Hippocampal formation (tissue), 2 donors: ENCODE measurements around the gene CARTPT.

Source experiments
- DNase-seq, 2 donors: peaks; one replicate each; lab custom pipeline; 2025; lab: John Stamatoyannopoulos, UW

CARTPT gene

GRCh38 chr5:71737931-71738539 is 19.0 kb downstream of the CARTPT start:
- no peak for DNase-seq

DNA sequence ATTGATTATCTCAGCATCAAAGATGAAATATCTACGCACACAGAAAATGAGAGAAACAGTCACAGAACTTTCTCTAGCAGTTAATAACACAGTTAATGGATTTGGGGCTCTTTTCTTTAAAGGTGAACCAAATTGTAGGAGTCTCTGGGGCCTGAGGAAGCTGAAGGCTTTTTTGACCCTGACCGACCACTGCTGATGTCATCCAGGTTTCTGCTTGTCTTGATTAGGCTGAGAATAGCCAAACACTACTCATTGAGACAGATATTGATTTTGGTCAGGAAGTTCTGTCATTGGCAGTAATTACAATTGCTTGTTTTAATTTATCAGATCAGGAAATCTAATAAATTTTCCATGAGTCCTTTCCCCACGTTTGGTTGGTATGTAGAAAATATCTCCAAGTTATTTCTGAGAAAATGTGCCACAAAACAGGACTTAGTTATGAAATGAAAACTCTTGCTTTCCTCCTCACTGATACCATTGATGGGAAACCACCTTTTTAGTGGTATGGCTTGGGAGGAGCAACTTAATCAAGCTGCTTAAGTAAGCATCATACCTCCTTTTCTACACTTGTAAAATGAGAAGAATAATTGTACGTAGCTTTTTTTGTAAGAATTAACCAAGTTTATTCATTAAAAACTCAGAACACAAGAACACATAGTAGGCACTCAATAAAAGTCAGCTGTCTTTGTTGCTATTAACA is 19.7 kb downstream of the CARTPT start:
- no peak for DNase-seq

DNA sequence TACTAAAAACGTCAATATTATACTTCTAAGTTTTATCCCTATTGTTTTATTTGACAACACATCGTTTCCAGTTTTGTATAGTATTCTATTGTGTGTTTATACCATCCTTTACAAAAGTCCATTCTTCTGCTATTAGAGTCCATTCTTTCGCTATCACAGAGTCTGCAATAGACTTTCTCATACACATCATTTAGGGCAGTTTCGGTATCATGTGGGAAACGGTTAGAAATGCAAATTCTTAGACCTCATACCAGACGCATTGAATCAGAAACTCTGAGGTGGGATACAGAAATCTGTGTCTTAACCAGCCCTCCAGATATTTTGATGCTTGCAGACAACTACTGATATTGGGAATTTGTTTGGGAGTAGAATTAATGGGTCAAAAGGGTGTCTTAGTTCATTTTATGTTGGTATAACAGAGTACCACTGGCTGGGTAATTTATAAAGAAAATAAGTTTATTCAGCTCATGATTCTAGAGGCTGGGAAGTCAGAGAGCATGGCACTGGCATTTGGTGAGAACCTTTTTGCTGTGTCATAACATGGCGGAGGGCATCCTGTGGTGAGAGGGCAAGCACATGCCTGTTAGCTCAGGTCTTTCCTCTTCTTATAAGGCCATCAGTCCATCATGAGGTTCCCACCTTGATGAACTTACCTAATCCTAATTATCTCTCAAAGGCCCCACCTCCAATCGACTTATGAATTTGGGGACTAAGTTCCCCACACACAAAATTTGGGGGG is 21.1 kb downstream of the CARTPT start:
- no peak for DNase-seq

- DNase-seq = no peak
These were observed 24.1 kb downstream of the CARTPT start for GRCh38 chr5:71743155-71743554.

- DNase-seq = no peak
These were observed 25.1 kb downstream of the CARTPT start for GRCh38 chr5:71744009-71744790.

DNA sequence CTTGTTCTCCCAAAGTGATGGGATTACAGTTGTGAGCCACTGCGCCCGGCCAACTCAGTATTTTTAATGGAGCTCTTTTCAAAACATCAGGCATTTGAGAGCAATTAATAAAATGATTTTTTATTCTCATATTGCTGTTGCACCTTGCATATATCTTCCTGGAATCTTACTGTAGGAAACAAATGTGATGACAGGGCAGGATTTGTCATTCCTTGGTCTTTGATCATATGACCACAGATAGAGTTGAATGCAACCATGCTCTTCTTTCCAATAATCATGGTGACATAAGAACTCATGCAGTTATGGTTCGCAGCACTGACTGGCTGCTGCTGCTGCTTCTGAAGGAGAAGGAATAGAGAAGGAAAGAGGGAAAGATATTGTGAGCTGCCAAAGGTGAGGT is 28.1 kb downstream of the CARTPT start:
- no peak for DNase-seq

DNA sequence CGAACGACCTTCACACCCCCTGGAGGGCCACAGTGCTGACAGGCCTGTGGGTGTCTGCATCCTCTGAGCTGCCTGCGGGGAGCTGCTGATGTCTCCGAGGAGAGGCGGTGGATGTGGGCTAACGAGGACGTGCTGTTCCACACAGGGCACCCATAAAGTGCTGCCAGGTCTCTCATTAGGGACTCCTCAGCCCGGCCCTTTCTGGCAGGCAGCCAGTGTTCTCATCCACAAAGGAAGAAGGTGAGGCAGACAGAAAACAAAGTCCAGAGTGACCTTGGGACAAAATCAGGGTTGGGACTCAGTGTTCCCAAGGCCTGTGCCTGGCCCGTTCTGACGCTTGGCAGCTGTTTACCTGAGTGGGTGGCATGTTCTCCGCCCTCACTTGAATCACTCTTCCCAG is 29.3 kb downstream of the CARTPT start:
- no peak for DNase-seq

DNA sequence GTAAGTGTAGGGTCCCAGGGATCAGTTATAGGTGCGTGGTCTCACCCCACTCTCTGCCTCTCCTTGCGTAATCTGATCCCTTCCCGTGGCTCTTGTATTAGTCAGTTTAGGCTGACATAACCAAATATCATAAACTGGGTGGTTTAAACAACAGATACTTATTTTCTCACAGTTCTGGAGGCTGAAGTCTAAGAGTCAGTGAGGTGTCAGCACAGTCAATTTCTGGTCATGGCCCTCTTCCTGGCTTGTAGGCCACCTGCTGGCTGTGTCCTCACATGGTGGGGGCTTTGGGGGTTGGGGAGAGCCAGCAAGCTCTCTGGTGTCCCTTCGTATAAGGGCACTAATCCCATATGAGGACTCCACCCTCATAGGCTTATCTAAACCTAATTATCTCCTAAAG is 32.3 kb downstream of the CARTPT start:
- DNase-seq = no peak

DNA sequence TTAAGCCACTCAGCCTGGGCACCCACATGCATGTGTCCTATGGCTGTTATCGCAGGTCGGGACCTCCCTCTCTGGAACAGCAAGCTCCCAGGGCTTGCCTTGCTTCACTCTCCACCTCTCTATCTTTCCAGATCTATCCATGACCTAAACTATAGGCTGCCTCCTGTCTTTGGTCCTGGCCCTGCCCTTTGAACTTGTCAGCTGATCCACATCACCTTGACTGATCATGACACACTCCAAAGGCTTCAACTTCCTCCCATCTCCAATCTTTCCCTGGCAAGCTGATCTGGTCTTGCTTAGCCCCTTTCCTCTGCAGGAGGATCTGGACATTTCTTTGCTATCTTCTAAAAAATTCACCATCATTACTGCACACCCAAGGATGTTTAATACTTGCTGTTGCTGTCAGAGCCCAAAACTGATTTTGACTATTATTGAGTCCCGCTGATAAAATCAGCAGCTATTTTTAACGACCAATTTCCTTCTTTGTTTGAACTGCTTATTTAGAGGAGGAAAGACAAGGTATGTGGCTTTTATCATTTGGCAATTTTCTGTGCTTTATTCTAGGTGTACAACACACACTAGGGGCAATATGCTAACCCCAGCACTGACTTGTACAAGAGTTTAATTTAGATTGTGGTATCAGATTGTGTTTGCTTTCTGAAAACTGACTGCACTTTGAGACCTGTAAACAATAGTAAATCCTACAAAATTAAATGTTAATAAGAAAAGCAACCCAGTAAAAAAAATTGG is 33.5 kb downstream of the CARTPT start:
- no peak for DNase-seq

- DNase-seq = peak; percentile 37 to 69
These were observed 38.8 kb downstream of the CARTPT start for GRCh38 chr5:71757590-71758543.

DNA sequence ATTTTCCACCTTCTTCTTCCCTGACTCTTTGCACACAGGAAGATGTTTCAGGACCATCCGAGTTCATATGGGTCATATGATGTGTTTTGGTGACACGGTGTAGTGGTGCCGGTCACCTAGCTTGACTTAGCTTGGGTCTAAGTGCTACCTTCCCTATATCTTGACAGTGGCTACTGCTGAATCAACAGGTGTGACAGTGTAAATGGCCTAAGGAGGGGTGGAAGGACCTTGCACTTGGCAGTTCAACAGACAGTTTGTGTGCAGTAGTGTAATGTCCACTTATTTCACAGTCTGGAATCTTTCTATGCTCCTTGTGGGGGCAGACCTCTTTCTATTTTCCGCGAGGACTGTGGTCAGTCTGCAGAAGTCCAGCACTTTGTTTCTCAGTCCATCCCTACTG is 43.8 kb downstream of the CARTPT start:
- DNase-seq = no peak

DNA sequence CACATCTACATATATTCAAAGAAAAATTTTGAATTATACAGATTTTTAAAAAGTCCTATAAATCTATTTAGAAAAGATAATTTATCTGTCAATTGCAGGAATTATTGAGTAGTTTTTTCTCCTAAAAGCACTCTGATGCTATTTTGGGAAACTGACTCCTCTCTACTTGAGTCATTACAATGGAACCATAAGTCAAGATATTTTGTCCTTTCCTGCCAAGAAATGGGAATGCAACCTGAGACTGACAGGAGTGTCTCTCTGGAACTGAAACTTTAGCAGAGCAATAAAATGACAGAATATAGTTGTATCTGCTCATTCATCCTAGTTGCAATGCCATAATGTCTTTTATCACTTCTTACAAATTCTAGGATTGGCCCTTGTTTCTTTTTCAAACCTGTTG is 48.6 kb downstream of the CARTPT start:
- no peak for DNase-seq

DNA sequence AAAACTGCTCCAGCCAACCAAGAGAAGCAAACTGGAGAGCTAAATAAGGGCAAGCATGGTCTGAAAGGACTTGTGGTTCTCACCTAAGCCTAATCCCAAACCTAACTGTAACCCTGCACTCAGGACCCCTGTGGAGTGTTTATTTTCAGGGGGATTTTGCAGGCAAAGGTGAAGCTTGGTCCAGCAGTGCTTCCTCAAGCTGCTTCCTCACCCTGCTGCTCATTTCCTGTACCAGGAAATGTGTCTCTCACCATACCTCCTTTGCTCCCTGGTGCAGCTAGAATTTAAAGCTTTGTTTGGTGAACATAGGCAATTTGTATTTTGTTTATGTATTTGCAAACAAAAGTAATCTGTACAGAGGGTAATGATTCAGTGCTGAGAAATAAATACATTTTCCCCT is 50.2 kb downstream of the CARTPT start:
- DNase-seq = no peak

- DNase-seq = no peak
These were observed 51.3 kb downstream of the CARTPT start for GRCh38 chr5:71770381-71770780.
